DOHH2 (cell line): ENCODE measurements around the gene OSCAR.

Source experiments
- H3F3A ChIP-seq: fragments of 200-600 bp; sonication (generic), shearing (Covaris generic); 2 replicates; pipeline ENCODE4 v1.6.0; 2016; ENCODE audit warnings: antibody characterized with exemption, mild to moderate bottlenecking; ENCODE audit not compliant: control insufficient read depth, insufficient read depth
- H3K27ac ChIP-seq: fragments of 200-600 bp; sonication (generic); 2 replicates; pipeline ENCODE4 v1.5.1; 2014; ENCODE audit warnings: low read depth, mild to moderate bottlenecking, low read length, moderate library complexity
- H3K27me3 ChIP-seq: fragments of 200-600 bp; sonication (generic); 2 replicates; pipeline ENCODE4 v1.6.1; 2014; ENCODE audit warnings: mild to moderate bottlenecking, low read length, mixed read lengths; ENCODE audit not compliant: control insufficient read depth
- H3K36me3 ChIP-seq: fragments of 200-600 bp; sonication (generic); 2 replicates; pipeline ENCODE4 v1.6.1; 2014; ENCODE audit warnings: mild to moderate bottlenecking, low read length, moderate library complexity, mixed read lengths; ENCODE audit not compliant: control insufficient read depth
- H3K4me1 ChIP-seq: fragments of 200-600 bp; sonication (generic); 2 replicates; pipeline ENCODE4 v1.6.1; 2014; ENCODE audit warnings: mild to moderate bottlenecking, low read length, mixed read lengths; ENCODE audit not compliant: control insufficient read depth
- H3K4me2 ChIP-seq: fragments of 200-600 bp; sonication (generic); 2 replicates; pipeline ENCODE4 v1.6.0; 2014; ENCODE audit warnings: mild to moderate bottlenecking, low read length, moderate library complexity
- H3K4me3 ChIP-seq: fragments of 200-600 bp; sonication (generic); 2 replicates; pipeline ENCODE4 v1.5.1; 2014; ENCODE audit warnings: mild to moderate bottlenecking, low read length, mixed read lengths
- H3K79me2 ChIP-seq: fragments of 200-600 bp; sonication (generic); 2 replicates; pipeline ENCODE4 v1.6.1; 2014; ENCODE audit warnings: mild to moderate bottlenecking, low read length, mixed read lengths; ENCODE audit not compliant: control insufficient read depth
- H3K9me2 ChIP-seq: fragments of 200-600 bp; sonication (generic); replicated peaks from 2 replicates; pipeline ENCODE4 v1.6.1; 2014; ENCODE audit warnings: mild to moderate bottlenecking, low read length, mixed read lengths; ENCODE audit not compliant: control insufficient read depth
- H3K9me3 ChIP-seq: fragments of 200-600 bp; sonication (generic); 2 replicates; pipeline ENCODE4 v1.6.1; 2014; ENCODE audit warnings: antibody characterized with exemption, low read length, mixed read lengths; ENCODE audit not compliant: control insufficient read depth, insufficient read depth
- H4K20me1 ChIP-seq: fragments of 200-600 bp; sonication (generic); 2 replicates; pipeline ENCODE4 v1.6.0; 2014; ENCODE audit warnings: low read depth, mild to moderate bottlenecking, antibody characterized with exemption, low read length, moderate library complexity; ENCODE audit not compliant: control insufficient read depth, insufficient read depth
- CTCF ChIP-seq: fragments of 200-600 bp; sonication (generic); IDR thresholded peaks from one replicate; pipeline ENCODE4 v1.5.1; 2014; ENCODE audit warnings: antibody characterized with exemption, mild to moderate bottlenecking, low read depth, low read length; ENCODE audit not compliant: poor library complexity, severe bottlenecking
- EZH2phosphoT487 ChIP-seq: fragments of 200-600 bp; sonication (generic); IDR thresholded peaks from 2 replicates; pipeline ENCODE4 v1.6.1; 2017; ENCODE audit warnings: borderline replicate concordance, mild to moderate bottlenecking, antibody characterized with exemption, low read length, moderate library complexity, mixed read lengths

Gene OSCAR

GRCh38 chr19:54073829-54074228 is 26.8 kb downstream of the OSCAR start:
- no peaks in the 10 kb centered on the region for H4K20me1 ChIP-seq
- no peaks in the 10 kb centered on the region for H3K36me3 ChIP-seq
- no peak overlapping the region for H3K4me2 ChIP-seq
- H3K4me3 ChIP-seq = no peak overlapping the region
- no peaks in the 10 kb centered on the region for H3F3A ChIP-seq
- H3K4me1 ChIP-seq = no peaks in the 10 kb centered on the region
- no peaks in the 10 kb centered on the region for H3K9me2 ChIP-seq
- no peaks in the 10 kb centered on the region for H3K79me2 ChIP-seq
- H3K27ac ChIP-seq = no peak overlapping the region
- TF ChIP-seq EZH2phosphoT487 (no peak), CTCF (no peak)
- H3K9me3 ChIP-seq = no peaks in the 10 kb centered on the region
- no peaks in the 10 kb centered on the region for H3K27me3 ChIP-seq

- TF ChIP-seq EZH2phosphoT487 (no peak), CTCF (no peak)
Measured at GRCh38 chr19:54069470-54069869, 31.1 kb downstream of the OSCAR start.

GRCh38 chr19:54063350-54064116 is 37.1 kb downstream of the OSCAR start, which contains the start of gene VSTM1:
Gene VSTM1, minus strand, starts transcription at chr19:54063897. Its CDS starts 120 bp downstream, at chr19:54063777.
- H4K20me1 ChIP-seq = no peaks in the 10 kb centered on the region
- H3K4me2 ChIP-seq = no peak within 1 kb of the TSS
- H3K4me1 ChIP-seq = no peaks in the 10 kb centered on the region
- no peaks in the 10 kb centered on the region for H3K9me3 ChIP-seq
- H3K36me3 ChIP-seq = no peaks in the 10 kb centered on the region
- no peak within 1 kb of the TSS for H3K27ac ChIP-seq
- no peaks in the 10 kb centered on the region for H3F3A ChIP-seq
- H3K4me3 ChIP-seq = no peak within 1 kb of the TSS
- no peaks in the 10 kb centered on the region for H3K9me2 ChIP-seq
- no peaks in the 10 kb centered on the region for H3K79me2 ChIP-seq
- TF ChIP-seq CTCF = no peak
- no peak for TF ChIP-seq EZH2phosphoT487
- no peaks in the 10 kb centered on the region for H3K27me3 ChIP-seq

More at GRCh38 chr19:54069470-54069869, 31.1 kb downstream of the OSCAR start:
- Histone ChIP-seq H3K27ac (no peak overlapping the region), H3K36me3 (no peaks in the 10 kb centered on the region), H3K9me3 (no peaks in the 10 kb centered on the region), H3K9me2 (no peaks in the 10 kb centered on the region), H4K20me1 (no peaks in the 10 kb centered on the region), H3F3A (no peaks in the 10 kb centered on the region), H3K4me2 (no peak overlapping the region), H3K4me1 (no peaks in the 10 kb centered on the region), H3K4me3 (no peak overlapping the region), H3K27me3 (no peaks in the 10 kb centered on the region), H3K79me2 (no peaks in the 10 kb centered on the region)
